Heart right ventricle (tissue), 16 donors: Measurements from ENCODE around the gene CELA3B. TPM values are rescaled to one million over a fixed set of nuclear protein-coding genes. Genes with fewer than 3 reads are reported as not detected.

Experiments used
- ATAC-seq, 8 donors: fragments of 200-7000 bp; cut with Tn5 transposase; one replicate each; pipeline ENCODE4 v1.9.1; 2020; ENCODE audit warnings: mild to moderate bottlenecking in 8 of 8, moderate library complexity in 8 of 8, moderate number of reproducible peaks in 1 of 8
- DNase-seq, 2 donors: peaks; one replicate each; pipeline ENCODE4 v3.0.0-alpha.2; 2020
- H3K27ac ChIP-seq, 10 donors: fragments of 200-600 bp; sonication (generic) in 2 of 10; one replicate each; pipeline versions ENCODE4 v1.5.0 to v1.8.0; 2020 to 2022; ENCODE audit warnings: mild to moderate bottlenecking in 3 of 10
- H3K27me3 ChIP-seq, 7 donors: fragments of 200-600 bp; one replicate each; pipeline ENCODE4 v1.8.0; 2021 to 2022; ENCODE audit warnings: mild to moderate bottlenecking in 2 of 7
- H3K36me3 ChIP-seq, 9 donors: fragments of 200-600 bp; sonication (generic) in 1 of 9; one replicate each; pipeline versions ENCODE4 v1.5.0 to v1.8.0; 2020 to 2022; ENCODE audit warnings: mild to moderate bottlenecking in 2 of 9
- H3K4me1 ChIP-seq, 9 donors: fragments of 200-600 bp; sonication (generic) in 1 of 9; one replicate each; pipeline versions ENCODE4 v1.5.0 to v1.8.0; 2020 to 2022; ENCODE audit warnings: mild to moderate bottlenecking in 4 of 9
- H3K4me3 ChIP-seq, 10 donors: fragments of 200-600 bp; sonication (generic) in 2 of 10; one replicate each; pipeline versions ENCODE4 v1.5.0 to v1.8.0; 2020 to 2022; ENCODE audit warnings: mild to moderate bottlenecking in 7 of 10, moderate library complexity in 2 of 10
- H3K9me3 ChIP-seq, 11 donors: fragments of 200-600 bp in 10 of 11; sonication (generic) in 2 of 11; one replicate each; pipeline versions ENCODE4 v1.5.0 to v1.8.0; 2013 to 2022; ENCODE audit warnings: mild to moderate bottlenecking in 2 of 11, control low read depth in 1 of 11, moderate library complexity in 1 of 11
- WGBS, 2 donors: extraction: QIAGEN DNeasy Blood & Tissue Kit; methylation state at CpG; one replicate each; pipeline ENCODE4 v1.1.7; 2013; ENCODE audit warnings: inconsistent platforms in 1 of 2; 5-methylcytosine and 5-hydroxymethylcytosine counted together
- intact Hi-C, 10 donors: fragments of 100-400 bp; cut with DNase I; formaldehyde crosslinking; loops; one replicate each; pipeline versions ENCODE4 v1.11.1 to v1.14.2; 2022
- polyA plus RNA-seq, 2 donors: library from polyadenylated mRNA; stranded (reverse); fragments of 200-250 nt; gene quantifications; one replicate each; pipeline ENCODE4 v1.2.3, GENCODE V29; 2013
- total RNA-seq, 10 donors: library from RNA; stranded (reverse); fragmentation: NEBNext Ultra II Directional in 3 of 10; extraction: Animal tissue kit (Norgen Biotek cat#: 25700) in 3 of 10; gene quantifications; one replicate each; pipeline versions ENCODE4 v1.2.1 to v1.2.4, GENCODE V29; 2021 to 2023
- TF ChIP-seq, protein P1 (sequence below), 9 donors: fragments of 200-600 bp; sonication (generic) in 2 of 9; IDR thresholded peaks; one replicate each; pipeline versions ENCODE4 v1.5.0 to v1.8.0; 2021 to 2022; ENCODE audit warnings: antibody characterized with exemption in 9 of 9, mild to moderate bottlenecking in 5 of 9, moderate library complexity in 1 of 9
- donor health status: Arrhythmogenic right ventricular cardiomyopathy.
- donor health status: ischemic (EF 13 %, LVEDD 7.1; RV severe dilation, severe dysfunction).
- donor health status: healthy with polysubstance abuse.
- donor health status: DM: no; HTN: yes; CAD: no.
- donor health status: DM: no; HTN: no; CAD: no.
- donor health status: ischemic (EF 25% LVEDD 6.9; RV normal size, moderate dysfunction).
- donor health status: ischemic (EF 25% LVEDD 5.7; RV mildly dilated, moderate dysfunction).
- donor health status: healthy.
- donor health status: DM: yes; HTN: yes; CAD: no.
- donor health status: Ischemic cardiomyopathy.
- donor health status: ischemic (EF 35%, LVEDD 5.7; RV mildly dilated, moderate dysfunction).
- donor health status: nonischemic (EF 11% LVEDD 7.7; RV severe dilation, severe dysfunction).
- donor health status: DM: yes; HTN: yes; CAD: no.
- donor health status: PGD.
- donor health status: ischemic (EF 29% LVEDD 5.4; RV normal size, mild dysfunction).
- donor health status: nonischemic (EF 23%, LVEDD 6.1; RV moderate dilation, normal function).

CELA3B gene
- total and polyA plus RNA-seq, 12 donors: 0.13 to 2.5 (median 1.3) TPM; not detected in 4

DNA sequence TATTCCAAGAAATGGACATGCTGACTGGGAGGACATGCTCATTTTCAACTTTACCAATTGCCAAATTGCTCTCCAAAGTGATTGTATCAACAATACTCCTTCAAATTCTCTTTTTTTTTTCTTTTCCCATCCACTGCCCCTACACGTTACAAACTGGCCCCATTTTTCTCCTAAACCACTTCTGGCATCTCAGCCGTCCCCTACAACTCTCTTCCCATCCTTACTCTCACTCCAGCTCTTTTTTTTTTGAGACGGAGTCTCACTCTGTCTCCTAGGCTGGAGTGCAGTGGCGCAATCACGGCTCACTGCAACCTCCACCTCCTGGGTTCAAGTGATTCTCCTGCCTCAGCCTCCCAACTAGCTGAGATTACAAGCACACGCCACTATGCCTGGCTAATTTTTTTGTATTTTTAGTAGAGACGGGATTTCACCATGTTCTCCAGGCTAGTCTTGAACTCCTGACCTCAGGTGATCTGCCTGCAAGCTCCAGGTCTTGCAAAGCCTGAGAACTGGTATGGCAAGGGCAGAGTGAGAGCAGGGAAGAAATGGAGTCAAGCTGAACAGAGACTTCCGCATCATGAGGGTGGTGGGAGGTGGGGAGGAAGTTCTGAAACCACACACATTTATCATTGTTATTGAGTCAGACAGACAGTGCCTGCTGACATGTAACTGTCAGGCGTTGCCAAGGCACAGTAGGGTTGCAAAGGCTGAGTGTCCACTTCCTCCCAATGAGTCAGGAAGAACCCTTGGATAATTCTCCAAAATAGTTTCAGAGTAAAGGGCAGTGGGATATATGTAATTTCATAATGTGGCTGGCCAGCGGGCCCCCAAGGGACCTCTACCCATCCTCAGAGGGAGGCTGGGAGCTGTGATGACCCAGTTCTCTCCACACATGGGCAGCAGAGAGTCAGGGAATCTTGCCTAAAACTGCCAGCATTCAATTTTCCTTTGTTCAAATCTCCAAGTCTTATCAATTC, 42.0 kb downstream of the CELA3B start:
- peak in 6 of 8 donors; percentile 55 to 89 (median 74) for ATAC-seq
- 61 to 67% methylated on average over 10 of the region's 10 CpGs for WGBS, 2 donors
- intact Hi-C loops: no loop called here

DNA sequence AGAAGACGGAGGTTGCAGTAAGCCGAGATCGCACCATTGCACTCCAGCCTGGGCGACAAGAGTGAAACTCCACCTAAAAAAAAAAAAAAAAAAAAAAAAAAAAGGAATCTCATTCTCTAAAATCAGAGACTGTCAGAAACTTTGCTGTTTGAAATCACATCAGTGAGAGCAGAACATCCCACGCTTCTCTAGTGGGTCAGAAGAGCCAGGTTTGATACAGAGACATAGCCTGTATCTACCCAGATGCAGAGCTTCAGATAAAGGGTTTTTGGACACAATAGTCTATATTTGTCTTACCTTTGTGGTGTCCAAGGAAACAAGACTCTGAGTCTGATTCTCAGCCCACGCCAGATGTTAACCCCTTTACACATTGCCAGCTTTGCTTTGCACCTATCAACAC, 44.2 kb downstream of the CELA3B start:
- WGBS, 2 donors: 89 to 90% methylated on average over 6 of the region's 6 CpGs

More for the DNA sequence above, 42.0 kb downstream of the CELA3B start:
- H3K4me1 ChIP-seq: peaks cover 0 to 30% (median 0%) of the 10 kb centered on the region in 9 donors
- TF ChIP-seq, protein P1, sequence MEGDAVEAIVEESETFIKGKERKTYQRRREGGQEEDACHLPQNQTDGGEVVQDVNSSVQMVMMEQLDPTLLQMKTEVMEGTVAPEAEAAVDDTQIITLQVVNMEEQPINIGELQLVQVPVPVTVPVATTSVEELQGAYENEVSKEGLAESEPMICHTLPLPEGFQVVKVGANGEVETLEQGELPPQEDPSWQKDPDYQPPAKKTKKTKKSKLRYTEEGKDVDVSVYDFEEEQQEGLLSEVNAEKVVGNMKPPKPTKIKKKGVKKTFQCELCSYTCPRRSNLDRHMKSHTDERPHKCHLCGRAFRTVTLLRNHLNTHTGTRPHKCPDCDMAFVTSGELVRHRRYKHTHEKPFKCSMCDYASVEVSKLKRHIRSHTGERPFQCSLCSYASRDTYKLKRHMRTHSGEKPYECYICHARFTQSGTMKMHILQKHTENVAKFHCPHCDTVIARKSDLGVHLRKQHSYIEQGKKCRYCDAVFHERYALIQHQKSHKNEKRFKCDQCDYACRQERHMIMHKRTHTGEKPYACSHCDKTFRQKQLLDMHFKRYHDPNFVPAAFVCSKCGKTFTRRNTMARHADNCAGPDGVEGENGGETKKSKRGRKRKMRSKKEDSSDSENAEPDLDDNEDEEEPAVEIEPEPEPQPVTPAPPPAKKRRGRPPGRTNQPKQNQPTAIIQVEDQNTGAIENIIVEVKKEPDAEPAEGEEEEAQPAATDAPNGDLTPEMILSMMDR (IDR thresholded peaks at IDR 0.05): peak in 1 of 9 donors; percentile 40
- H3K36me3 ChIP-seq: no peaks in the 10 kb centered on the region
- H3K27ac ChIP-seq: peak overlapping the region in 2 of 10 donors; percentile 34 to 85
- no peak overlapping the region for H3K4me3 ChIP-seq
- no peak for DNase-seq
- H3K9me3 ChIP-seq: no peaks in the 10 kb centered on the region
- no peaks in the 10 kb centered on the region for H3K27me3 ChIP-seq

DNA sequence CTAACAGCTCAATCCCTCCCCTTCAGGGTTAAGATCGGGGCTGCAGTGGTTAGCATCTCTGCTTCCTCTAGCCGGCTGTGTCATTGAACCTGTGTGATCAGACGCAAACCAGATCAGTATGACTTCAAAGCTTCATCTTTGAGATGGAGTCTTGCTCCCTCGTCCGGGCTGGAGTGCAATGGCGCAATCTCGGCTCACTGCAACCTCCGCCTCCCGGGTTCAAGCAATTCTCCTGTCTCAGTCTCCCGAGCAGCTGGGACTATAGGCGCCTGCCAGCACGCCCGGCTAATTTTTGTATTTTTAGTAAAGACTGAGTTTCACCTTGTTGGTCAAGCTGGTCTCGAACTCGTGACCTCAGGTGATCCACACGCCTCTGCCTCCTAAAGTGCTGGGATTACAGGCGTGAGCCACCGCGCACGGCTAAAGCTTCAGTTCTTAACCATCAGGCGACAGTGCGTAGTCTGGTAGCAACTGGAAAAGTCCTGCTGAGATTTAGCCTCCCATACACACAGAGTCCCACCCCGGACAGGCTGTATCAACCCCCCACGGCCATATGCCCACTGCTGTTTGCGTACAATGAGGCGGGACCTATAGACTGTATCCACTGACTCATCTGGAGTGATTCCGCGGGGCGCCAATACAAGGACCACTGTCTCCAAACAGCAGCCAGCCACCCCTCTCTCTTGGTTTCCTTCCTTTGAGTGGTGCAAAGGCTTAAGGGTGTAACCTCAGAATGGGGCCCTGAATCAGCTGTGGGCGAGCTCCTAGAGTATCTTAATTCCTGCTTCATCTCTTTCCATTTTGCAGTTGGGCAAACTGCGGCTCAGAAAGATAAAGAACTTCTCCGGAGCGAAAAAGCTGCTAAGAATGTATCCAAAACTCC, 47.9 kb downstream of the CELA3B start:
- Histone ChIP-seq H3K4me1 (peaks cover 0 to 31% (median 13%) of the 10 kb centered on the region in 9 donors), H3K36me3 (peaks cover 0 to 3% (median 0%) of the 10 kb centered on the region in 9 donors), H3K27ac (peak overlapping the region in 9 of 10 donors; percentile 92 to 99 (median 97)), H3K9me3 (no peaks in the 10 kb centered on the region), H3K4me3 (peak overlapping the region; percentile 30 to 98 (median 84)), H3K27me3 (no peaks in the 10 kb centered on the region)
- DNase-seq: peak; percentile 46 to 65
- intact Hi-C loops: loop anchor here in 1 of 10 donors (2.0 kb wide), 1 partner anchor 28 kb away; the partner anchor contains the start of gene CDC42
- peak; percentile 62 to 77 (median 70) for ATAC-seq
- WGBS, 2 donors: 2 to 3% methylated on average over 33 of the region's 33 CpGs
- TF ChIP-seq, protein P1 (IDR thresholded peaks at IDR 0.05): peak in 1 of 9 donors; percentile 14

More for the DNA sequence above, 44.2 kb downstream of the CELA3B start:
- no peak overlapping the region for H3K4me3 ChIP-seq
- no peak for DNase-seq
- TF ChIP-seq, protein P1 (IDR thresholded peaks at IDR 0.05): no peak
- peaks cover 0 to 42% (median 8%) of the 10 kb centered on the region in 9 donors for H3K4me1 ChIP-seq
- no peak for ATAC-seq
- H3K36me3 ChIP-seq: no peaks in the 10 kb centered on the region
- no peaks in the 10 kb centered on the region for H3K9me3 ChIP-seq
- no peak overlapping the region for H3K27ac ChIP-seq
- intact Hi-C loops: no loop called here
- no peaks in the 10 kb centered on the region for H3K27me3 ChIP-seq
